IPS DF 4.7 (cell line): ENCODE results near the gene TNIP2.
"Not testable (repeated sequence)": the region's sequence is repeated elsewhere in the genome, so short reads cannot be mapped to it uniquely, and the experiment has no call there.

ENCODE experiments used
- DNase-seq: peaks from one replicate; pipeline ENCODE4 v3.0.0-alpha.2; 2013; ENCODE audit warnings: low spot score; ENCODE audit errors: extremely low read depth

The TNIP2 gene

GRCh38 chr4:2745516-2745915 is 10.6 kb downstream of the TNIP2 start:
- no peak for DNase-seq

- no peak for DNase-seq
Measured at GRCh38 chr4:2744576-2745270, 11.4 kb downstream of the TNIP2 start.

- DNase-seq = no peak
Measured at GRCh38 chr4:2743518-2744445, 12.4 kb downstream of the TNIP2 start.

- DNase-seq = no peak
Measured at GRCh38 chr4:2742823-2743517, 13.2 kb downstream of the TNIP2 start.

- DNase-seq = no peak
Measured at GRCh38 chr4:2742081-2742822, 13.9 kb downstream of the TNIP2 start.

GRCh38 chr4:2741626-2742025 is 14.5 kb downstream of the TNIP2 start:
- DNase-seq = no peak

- DNase-seq = not testable (repeated sequence)
Measured at GRCh38 chr4:2738296-2738695, 17.8 kb downstream of the TNIP2 start.

- DNase-seq = no peak
Measured at GRCh38 chr4:2735869-2736268, 20.3 kb downstream of the TNIP2 start.

DNA sequence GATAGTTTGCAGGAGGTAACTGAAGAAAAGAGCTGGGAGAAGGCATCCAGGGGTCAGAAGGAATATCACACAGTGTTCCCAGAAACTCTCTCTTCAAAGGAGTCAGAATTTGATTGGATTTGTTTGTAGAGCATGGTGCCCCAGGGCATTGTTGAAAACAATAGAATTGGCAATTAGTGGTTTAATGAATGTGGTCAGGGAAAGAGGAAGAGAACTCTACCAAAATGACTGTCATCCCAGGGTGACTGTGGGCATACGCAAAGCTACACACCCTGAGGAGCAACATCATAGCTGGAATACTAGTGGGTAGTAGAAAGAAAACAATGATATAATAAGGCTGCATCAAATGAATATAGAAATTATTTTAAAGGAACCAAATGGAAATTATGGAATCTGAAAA is 21.5 kb downstream of the TNIP2 start:
- no peak for DNase-seq

DNA sequence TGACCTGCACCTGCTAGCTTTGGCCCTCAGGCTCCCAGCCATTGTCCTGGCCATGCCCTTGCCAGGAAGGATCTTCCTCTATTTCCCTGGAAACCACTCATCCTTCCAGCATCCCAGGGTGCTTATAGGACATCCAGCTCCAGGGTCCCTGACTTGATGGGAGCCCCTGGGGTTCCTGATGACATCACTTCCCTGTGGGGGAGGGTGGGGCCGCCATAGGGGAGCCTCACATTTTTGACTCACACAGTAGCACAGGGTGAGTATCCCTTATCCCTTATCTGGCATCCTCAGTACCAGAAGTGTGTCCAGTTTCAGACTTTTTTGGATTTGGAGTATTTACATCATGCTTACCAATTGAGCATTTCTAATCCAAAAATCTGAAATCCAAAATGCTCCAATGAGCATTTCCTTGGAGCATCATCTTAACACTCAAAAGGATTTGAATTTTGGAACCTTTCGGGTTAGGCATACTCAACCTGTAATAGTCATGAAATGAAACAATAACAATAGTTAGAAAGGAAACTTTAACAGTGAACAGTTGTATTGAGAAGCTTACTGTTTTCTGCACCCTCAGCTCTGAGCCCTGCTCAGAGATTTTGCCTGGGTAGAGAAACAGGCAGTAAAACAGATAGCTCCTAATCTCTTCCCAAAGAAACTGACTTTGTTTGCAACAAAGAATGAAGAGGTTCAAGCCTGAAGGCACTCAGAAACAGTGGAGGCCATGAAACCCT is 22.1 kb downstream of the TNIP2 start:
- no peak for DNase-seq

GRCh38 chr4:2733001-2733843 is 22.9 kb downstream of the TNIP2 start:
- no peak for DNase-seq

DNA sequence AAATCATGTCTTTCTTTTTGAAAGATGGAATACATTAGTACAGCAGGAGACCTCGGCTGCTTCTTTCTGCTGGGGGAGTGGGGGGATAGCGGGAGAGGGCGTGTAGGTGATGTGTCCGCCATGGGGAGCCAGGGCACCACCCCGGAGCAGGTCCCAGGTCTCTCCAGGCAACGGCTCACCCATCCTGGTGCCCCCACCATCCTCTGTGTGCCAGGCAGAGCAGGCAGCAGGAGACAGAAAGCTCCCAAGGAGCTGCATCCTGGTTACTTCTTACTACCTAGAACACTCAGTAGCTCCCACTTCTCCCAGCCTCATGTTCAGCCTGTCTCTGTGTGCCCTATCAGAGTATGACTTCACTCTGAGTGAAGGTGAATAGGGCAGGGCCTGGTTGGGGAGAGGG is 23.6 kb downstream of the TNIP2 start:
- no peak for DNase-seq

GRCh38 chr4:2731907-2732317 is 24.2 kb downstream of the TNIP2 start:
- no peak for DNase-seq

- no peak for DNase-seq
Measured at GRCh38 chr4:2729533-2729875, 26.6 kb downstream of the TNIP2 start.

- no peak for DNase-seq
Measured at GRCh38 chr4:2728806-2729532, 27.2 kb downstream of the TNIP2 start.

- no peak for DNase-seq
Measured at GRCh38 chr4:2728221-2728620, 27.9 kb downstream of the TNIP2 start.

DNA sequence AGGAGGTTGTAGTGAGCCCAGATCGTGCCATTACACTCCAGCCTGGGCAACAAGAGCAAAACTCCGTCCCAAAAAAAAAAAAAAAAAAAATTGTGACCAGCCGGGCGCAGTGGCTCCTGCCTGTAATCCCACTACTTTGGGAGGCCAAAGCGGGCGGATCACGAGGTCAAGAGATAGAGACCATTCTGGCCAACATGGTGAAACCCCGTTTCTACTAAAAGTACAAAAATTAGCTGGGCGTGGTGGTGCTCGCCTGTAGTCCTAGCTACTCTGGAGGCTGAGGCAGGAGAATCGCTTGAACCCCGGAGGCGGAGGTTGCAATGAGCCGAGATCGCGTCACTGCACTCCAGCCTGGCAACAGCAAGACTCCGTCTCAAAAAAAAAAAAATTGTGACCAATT is 29.3 kb downstream of the TNIP2 start:
- DNase-seq = not testable (repeated sequence)

DNA sequence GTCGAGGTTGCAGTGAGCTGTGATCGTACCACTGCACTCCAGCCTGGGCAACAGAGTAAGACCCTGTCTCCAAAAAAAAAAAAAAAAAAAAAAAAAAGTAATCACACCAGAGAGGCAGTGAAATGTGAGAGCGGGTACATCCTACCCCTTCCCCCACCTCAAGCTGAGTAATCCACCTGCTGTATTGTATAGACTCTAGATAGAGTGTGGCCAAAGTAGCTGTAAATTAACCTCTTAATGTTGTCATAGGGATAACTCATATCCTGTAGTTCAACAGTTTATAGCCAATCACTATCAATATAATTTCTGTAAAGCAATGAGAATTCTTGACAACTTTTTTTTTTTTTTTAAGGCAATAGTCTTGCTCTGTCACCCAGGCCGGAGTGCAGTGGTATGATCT is 30.8 kb downstream of the TNIP2 start:
- DNase-seq = no peak

DNA sequence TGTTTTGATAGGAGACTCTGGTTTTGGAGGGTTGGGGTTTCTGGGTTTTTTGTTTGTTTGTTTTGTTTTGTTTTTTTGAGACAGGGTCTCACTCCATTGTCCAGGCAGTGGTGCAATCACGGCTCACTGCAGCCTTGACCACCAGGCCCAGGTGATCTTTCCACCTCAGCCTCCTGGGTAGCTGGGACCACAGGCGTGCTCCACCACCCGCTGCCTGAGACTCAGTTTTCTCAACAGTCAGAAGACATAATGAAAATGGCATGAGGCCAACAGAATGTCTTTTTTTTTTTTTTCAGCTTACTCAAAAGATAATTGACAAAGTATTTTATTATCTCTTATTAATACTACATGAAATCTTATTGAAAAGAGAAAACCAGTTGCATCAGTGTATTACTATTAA is 32.4 kb downstream of the TNIP2 start:
- DNase-seq = no peak
